NCI-H748 (cell line): ENCODE measurements around the gene RIPK4.
A peak's percentile ranks its signal among the peaks of the same experiment; 100 is the strongest.
"Not testable (repeated sequence)": the region's sequence is repeated elsewhere in the genome, so short reads cannot be mapped to it uniquely, and the experiment has no call there.

Source experiments
- DNase-seq: peaks from one replicate; lab custom pipeline; 2025; ENCODE audit not compliant: unreplicated experiment; lab: John Stamatoyannopoulos, UW

The RIPK4 gene

DNA sequence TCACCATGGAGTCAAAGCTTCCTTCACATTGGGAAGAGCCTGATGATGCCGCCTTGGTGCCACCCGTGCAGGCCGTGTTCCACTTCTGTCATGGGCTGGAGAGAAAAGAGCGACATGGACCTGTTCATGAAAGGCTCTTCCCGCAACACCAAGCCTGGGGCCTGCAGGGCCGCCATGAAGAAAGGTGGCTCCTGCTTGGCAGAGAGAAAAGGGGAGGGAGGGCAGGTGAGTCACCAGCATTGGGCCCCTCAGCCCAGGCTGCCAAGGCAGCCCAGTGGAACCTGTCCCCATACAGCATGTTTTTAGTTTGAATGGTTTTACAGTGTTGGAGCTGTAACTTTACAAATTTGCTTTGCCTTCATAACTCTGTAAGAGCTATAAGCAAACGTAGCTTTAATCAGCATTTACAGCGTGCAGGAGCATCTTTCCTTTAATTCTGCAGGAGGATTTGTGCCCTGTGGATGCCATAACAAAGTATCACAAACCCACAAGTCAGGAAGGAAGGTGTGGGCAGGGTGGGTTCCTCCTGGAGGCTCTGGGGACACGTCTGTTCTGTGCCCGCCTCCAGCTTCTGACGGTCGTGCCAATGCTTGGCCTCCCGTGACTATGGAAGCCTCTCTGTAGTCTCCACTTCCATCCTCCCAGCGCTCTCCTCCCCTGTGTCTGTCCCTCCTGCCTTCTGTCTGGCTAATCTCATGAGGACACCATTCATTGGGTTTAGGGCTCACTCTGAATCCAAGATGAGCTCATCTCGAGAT is 49.1 kb downstream of the RIPK4 start:
- DNase-seq: no peak

DNA sequence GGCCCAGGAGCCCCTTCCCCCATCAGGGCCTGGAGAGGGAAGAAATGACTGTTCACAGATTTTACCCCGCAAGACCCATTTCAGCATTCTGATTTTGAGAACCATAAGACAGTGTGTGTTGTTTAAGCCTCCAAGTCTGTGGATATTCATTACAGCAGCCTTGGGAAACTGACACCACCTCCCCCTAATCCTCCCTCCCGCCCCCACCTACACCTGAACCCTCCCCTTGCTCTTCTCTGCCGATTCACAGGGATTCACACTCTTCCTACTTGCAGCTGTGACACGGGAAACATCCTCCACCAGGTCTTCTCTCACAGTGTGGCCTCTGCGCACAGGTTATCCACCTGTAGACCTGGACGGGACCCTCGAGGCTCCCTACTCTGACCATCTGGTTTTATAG is 50.1 kb downstream of the RIPK4 start:
- no peak for DNase-seq

DNA sequence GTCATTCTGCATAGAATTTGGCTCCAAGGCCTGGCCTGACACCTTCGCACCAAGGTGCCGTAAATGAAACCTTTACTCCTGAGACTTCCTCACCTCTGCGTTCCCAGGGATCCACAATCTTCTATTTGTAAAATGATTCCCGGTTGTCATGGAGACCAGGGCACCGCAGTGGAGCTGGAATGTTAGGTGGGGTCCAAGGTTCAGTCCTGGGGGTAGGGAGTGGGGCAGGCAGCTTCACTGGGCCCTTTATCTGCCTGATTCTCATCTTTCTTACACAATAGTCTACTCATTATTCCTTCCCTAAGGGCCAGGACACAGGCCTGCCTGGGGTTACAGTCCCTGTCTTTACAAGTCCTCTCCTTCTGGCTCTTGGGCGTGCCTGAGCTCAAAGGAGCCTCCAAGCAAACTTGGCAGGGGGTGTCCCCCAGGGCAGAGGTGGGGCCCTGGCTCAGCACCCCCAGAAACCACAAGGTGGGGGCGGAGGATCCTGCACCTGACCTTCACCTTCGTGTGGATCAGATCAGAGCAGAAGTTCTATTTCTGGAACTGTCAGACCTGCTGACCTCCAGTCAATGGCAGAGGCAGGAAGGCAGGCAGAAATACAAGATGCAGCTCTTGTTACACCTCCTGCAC is 51.1 kb downstream of the RIPK4 start:
- no peak for DNase-seq

DNA sequence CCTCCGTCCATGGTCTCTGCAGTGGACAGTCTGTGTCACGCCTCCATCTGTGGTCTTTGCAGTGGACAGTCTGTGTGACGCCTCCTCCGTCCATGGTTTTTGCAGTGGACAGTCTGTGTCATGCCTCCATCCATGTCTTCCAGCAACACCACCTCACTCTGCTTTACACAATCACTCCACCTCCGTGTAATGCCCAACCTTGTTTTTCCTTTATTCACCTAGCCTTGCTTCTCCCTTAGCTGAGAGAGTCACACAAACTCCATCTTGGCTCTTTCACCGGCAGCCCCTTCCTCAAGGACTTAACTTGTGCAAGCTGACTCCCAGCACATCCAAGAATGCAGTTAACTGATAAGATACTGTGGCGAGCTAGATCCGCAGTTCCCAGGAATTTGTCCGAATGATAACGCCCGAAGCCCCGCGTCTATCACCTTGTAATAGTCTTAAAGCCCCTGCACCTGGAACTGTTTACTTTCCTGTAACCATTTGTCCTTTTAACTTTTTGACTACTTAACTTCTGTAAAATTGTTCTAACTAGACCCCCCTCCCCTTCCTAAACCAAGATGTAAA is 52.5 kb downstream of the RIPK4 start:
- DNase-seq: not testable (repeated sequence)

- DNase-seq: no peak
These were observed 53.2 kb downstream of the RIPK4 start for GRCh38 chr21:41713495-41714281.

DNA sequence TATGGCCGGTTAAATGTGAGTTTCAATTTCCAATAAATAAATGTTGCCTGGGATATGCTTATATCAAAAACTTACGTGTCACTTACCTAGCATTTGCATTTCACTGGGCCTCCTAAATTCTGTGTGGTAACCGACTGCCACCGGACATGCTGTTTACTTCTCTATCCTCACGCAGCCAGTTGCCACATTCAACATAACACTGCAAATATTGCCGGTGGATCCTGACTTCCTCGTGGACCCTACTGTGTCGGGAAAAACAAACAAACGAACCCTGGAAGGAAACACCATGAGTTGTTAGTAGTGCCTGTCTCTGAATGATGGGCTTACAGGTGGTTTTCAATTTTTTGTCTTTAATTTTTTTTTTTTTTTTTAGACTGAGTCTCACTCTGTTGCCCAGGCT is 54.1 kb downstream of the RIPK4 start:
- no peak for DNase-seq

DNA sequence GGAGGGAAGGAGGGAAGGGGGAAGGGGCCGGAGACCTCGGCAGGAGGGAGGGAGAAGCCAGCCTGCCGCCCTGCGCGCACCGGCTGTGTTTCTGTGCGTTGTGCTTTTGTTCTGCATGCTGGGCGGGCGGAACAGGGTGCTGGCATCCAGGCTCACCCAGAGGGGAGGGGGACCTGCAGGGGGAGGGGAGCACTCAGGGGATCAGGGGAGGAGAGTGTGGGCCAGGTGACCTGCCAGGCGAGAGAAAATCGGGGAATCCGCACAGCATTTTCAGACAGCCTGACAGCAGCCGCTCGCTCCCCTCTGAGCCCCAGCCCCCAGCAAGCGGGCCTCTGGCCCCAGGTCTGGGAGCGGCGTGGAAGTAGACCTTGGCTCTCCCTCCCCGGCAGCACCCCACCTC is 54.7 kb downstream of the RIPK4 start:
- no peak for DNase-seq

- DNase-seq: no peak
These were observed 55.3 kb downstream of the RIPK4 start for GRCh38 chr21:41711416-41712007.

DNA sequence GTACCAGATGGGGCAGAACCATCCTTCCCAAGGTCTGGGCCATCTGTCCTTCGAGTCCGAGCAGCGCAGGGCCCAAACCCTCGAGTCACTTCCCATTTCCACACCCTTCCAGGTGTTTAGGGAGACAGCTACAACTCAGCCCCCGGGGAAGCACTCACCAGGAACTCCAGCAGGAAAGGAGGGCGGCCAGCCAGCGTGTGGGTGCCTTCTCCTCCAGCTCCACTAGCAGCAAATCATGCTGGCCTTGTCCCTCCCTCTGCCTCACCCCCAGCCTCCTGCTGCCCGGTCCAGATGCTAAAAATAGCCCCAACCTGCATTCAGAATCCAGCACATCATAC is 56.1 kb downstream of the RIPK4 start:
- DNase-seq: no peak

DNA sequence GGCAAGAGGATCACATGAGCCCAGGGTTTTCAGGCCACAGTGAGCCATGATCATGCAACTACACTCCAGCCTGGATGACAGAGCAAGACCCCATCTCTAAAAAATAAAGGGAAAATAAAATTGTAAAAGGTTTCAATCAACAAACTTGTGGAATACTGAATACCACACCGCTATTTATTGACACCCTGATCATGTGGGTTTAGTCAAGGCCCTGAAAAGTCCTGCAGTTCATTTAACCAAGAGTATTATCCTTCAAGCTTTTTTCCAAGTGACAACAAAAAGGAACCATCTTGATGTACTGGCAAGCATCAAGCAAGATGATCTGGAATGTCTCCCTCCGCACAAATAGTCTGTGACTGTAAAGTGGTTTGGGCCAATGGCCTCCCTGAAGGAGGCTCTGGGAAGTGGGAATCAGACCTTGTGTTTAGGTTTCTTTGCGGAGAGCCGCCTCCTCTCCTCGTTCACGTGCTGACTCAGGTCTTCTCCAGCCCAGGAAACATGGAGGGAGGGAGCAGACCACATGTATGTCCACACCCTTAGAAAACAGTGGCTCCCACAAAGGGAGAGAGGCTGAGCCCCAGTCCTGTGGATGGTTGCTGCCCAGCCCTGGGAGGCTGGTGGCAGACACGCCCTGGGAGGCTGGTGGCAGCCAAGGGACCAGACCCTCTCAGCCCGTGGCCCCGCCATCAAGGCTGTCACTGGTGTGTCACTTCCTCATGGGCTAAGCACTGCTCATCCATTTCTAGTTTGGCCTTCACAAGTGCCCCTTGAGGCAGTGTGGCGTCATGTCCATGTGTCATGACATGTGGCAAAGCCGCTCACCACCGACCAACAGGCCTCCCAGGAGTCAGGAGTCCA is 56.7 kb downstream of the RIPK4 start:
- DNase-seq: no peak

DNA sequence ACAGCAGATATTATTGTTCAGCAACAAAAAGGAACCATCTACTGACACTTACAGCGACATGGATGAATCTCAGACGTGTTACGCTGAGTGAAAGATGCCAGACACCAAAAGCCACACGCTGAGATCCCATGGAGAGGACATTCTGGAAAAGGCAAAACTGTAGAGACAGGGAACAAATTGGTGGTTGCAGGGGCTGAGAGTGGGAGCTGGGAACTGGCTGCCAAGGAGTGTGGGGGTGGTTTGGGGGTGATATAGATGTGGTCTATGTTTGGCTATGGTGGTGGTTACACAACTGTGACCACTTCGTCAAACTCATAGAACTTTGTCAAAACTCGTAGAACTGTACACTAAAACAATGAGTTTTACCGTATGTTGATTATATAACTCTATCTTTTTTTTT is 57.7 kb downstream of the RIPK4 start:
- no peak for DNase-seq

DNA sequence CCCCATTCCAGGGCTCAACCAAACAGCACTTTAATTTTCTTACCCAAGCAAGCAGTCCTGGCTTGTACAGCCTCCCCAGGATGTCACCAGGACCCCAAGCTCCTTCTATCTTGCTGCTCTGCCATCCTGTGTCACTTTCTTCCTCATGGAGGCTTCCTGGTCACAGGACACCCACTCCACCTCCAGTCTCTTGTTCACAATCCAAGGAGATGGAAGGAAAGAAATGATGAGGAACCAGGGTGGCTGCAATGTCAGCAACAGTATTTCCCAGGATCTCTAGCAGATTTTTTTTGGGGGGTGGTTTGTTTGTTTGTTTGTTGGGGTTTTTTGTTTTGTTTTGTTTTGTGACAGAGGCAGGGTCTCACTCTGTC is 58.9 kb downstream of the RIPK4 start:
- no peak for DNase-seq

DNA sequence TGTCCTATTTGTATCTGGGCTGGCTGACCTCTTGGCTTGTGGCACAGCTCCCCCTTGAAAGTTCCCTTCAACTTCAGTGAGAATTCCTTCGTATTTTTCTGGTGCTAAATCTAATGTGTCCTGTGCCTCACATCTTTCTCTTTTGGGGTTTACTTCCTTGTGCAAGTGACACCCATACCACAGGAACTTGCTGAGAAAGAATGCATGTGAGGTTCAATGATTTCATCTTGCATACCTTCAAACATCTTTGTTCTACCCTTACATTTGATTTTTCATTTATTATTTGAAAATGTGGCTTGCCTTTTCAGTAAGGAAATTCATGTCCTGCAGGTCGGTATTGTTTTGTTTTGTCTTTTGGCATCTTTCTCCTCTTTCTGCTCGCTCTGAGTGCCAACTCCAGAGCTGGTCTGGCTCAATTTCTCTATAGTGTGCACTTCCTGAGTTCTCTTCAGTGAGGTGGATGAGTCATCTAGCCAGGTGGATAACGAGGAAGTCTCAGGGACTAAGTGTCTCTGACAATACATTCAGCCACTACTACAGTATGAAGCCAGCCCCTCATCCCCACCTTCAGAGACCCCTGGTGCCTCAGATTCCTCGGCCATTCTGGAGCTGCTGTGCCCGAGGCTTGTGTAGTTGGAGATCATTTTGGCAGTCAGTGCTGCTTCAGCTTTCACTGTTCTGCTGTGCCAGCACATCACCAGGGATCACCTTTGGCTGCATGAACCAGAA is 59.5 kb downstream of the RIPK4 start:
- DNase-seq: no peak

DNA sequence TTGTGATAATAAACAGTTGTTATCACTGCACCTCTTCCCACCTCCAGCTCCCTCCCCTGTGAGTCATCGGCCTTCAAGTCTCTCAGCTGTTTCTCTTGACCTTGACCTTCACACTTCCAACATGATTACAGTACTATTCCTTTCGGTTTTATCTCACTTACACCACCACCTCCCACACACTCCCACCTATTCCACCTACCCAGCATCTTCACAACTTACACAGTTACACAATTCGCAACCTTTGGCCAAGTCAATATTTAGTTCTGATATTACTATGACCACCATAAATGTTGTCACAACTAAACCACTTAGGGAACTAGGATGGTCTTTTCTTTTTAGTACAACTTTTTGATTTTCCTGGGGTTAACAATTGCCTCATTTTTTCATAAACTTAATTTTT is 60.2 kb downstream of the RIPK4 start:
- no peak for DNase-seq

DNA sequence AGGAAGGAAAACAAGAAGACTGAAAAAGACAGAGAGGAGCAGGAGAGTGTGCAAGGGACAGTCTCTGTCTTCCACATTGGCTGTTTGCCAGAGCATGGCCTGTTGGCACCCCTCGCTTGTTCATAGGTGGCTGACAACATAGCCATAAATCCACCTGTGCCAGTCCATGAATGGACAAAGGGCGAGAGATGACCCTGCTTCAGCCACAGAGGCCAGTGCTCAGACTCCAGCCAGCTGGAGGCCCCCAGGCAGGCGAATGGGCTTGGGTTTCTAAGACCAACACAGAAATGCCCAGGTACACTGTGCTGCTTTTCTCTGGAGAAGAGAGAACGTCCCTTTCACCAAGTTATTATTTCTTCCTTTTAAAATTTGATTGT is 60.6 kb downstream of the RIPK4 start:
- peak; percentile 6 for DNase-seq

DNA sequence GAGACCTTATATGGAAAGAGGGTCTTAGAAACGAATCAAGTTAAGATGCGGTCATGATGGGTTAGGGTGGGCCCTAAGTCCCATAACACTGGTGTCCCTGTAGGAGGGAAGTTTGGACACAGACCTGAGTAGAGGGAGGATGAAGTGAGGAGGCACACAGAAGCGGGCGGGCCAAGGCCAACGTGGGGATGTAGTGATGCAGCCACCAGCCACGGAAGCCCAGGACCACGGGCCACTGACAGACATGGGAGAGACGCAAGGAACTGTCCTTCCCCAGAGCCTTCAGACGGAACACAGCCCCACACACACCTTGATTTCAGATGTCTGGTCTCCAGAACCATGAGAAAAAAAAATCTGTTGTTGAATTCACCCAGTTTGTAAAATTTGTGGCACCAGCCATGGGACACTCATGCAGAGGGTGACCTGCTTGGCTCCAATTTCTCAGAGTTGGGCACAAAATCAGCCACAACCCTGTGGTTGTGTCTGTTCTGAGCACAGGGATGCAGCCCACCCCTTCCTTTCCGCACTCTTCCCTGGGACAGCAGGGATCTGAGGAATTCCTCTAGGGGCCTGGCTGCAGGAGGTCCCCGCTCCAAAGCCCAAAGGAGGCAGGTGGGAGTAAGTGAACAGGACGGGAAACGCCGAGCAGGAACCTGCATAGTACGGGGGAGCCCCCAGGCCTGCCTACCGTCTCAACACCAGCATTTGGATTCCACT is 61.1 kb downstream of the RIPK4 start:
- DNase-seq: no peak

DNA sequence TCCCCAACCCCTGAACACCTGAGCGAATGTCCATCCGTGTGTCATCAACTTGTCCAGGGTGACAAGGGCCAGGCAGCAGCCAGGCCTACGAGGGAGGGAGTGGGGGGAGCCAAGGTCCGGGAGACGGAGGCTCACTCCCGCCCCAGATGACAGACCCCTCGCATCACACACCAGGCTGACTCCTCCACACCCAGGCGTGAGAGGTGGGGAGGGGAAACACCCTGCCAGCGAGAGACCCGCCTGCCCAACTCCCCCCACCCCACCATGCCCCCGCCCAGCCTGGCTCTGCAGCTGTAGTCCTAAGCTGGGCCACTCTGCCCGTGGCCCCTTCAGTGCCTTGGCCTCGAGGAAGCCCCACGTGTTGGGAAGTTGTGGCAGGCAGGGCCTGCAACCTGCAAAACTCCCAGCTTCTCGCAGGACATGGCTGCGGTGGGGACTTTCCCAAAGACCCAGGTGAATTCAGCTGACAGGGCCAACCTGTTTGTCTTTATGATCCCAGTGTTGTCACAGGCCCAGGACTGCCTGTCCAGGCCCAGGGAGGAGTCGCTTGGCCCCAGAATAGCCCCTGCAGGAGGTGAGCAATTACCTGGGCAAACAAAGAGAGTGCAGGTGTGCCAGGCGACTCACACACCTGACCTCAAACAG is 62.9 kb downstream of the RIPK4 start:
- peak; percentile 95 for DNase-seq

- DNase-seq: no peak
These were observed 65.1 kb downstream of the RIPK4 start for GRCh38 chr21:41701749-41702148.

GRCh38 chr21:41699311-41699710 is 67.5 kb downstream of the RIPK4 start:
- no peak for DNase-seq
